Muscle layer of duodenum (tissue), 2 donors: ENCODE measurements around the gene RNASEH2A.
"Not testable (repeated sequence)": the region's sequence is repeated elsewhere in the genome, so short reads cannot be mapped to it uniquely, and the experiment has no call there.

Experiments used
- H3K27ac ChIP-seq: one replicate; pipeline ENCODE4 v1.7.0; 2013; ENCODE audit warnings: mild to moderate bottlenecking, low read length
- H3K27me3 ChIP-seq: one replicate; pipeline ENCODE4 v1.7.0; 2013; ENCODE audit warnings: low read depth, mild to moderate bottlenecking, control low read depth, low read length
- H3K36me3 ChIP-seq, 2 donors: one replicate each; pipeline ENCODE4 v1.7.0; 2013; ENCODE audit warnings: low read length in 2 of 2, control low read depth in 1 of 2, mild to moderate bottlenecking in 1 of 2; ENCODE audit not compliant: insufficient read depth in 2 of 2, control insufficient read depth in 1 of 2
- H3K4me1 ChIP-seq, 2 donors: one replicate each; pipeline ENCODE4 v1.7.0; 2013; ENCODE audit warnings: low read length in 2 of 2, mild to moderate bottlenecking in 2 of 2, control low read depth in 1 of 2, moderate library complexity in 1 of 2; ENCODE audit not compliant: insufficient read depth in 2 of 2, control insufficient read depth in 1 of 2
- H3K4me3 ChIP-seq, 2 donors: one replicate each; pipeline ENCODE4 v1.7.0; 2013; ENCODE audit warnings: low read length in 2 of 2, low read depth in 1 of 2, mild to moderate bottlenecking in 1 of 2
- H3K9me3 ChIP-seq, 2 donors: one replicate each; pipeline ENCODE4 v1.7.0; 2013; ENCODE audit warnings: low read length in 2 of 2, control low read depth in 1 of 2, mild to moderate bottlenecking in 1 of 2; ENCODE audit not compliant: control insufficient read depth in 1 of 2
- donor health status: healthy.

The RNASEH2A gene

DNA sequence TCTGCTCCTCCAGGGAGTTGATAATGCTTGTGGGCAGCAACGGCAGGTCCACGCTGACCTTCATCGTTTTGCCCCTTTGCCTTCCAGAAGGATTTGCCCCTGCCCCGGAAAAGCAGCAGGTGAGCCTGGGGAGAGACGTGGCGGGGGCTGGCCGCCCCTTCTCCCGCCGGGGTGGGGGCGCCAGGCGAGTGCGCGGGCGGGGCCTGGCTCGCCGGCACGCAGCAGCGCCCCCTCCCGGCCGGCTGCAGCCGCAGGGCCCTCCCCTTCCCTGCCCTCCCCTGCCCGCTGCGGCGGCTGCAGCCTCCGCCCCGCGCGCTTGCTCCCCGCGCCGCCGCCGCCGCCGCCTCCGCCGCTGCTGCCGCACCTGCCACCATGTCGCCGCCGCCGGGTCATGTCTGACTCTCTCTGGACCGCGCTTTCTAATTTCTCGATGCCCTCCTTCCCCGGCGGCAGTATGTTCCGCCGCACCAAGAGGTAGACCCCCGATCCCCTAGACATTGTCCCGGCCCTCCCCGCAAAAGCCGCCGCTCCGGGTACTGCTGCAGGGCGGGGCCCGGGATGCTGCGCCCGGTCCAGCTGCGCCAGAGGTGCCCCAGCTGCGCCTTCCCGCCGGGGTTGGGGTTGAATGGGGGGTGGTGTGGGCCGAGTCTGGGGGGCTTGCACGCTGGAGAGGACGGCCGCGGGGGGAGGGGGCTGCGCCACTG is 31.9 kb downstream of the RNASEH2A start, which contains the start of gene MAST1:
TSS of gene MAST1 (plus strand) at position 334 of the 704 bp plus-strand sequence. CDS start at position 392, 58 bp downstream.
- no peak within 1 kb of the TSS for H3K27ac ChIP-seq
- H3K4me3 ChIP-seq = peak within 1 kb of the TSS in 1 of 2 donors; percentile 38
- H3K4me1 ChIP-seq = peaks cover 0 to 31% of the 10 kb centered on the region in 2 donors
- peaks cover 73% of the 10 kb centered on the region for H3K27me3 ChIP-seq
- no peaks in the 10 kb centered on the region for H3K36me3 ChIP-seq
- no peaks in the 10 kb centered on the region for H3K9me3 ChIP-seq

DNA sequence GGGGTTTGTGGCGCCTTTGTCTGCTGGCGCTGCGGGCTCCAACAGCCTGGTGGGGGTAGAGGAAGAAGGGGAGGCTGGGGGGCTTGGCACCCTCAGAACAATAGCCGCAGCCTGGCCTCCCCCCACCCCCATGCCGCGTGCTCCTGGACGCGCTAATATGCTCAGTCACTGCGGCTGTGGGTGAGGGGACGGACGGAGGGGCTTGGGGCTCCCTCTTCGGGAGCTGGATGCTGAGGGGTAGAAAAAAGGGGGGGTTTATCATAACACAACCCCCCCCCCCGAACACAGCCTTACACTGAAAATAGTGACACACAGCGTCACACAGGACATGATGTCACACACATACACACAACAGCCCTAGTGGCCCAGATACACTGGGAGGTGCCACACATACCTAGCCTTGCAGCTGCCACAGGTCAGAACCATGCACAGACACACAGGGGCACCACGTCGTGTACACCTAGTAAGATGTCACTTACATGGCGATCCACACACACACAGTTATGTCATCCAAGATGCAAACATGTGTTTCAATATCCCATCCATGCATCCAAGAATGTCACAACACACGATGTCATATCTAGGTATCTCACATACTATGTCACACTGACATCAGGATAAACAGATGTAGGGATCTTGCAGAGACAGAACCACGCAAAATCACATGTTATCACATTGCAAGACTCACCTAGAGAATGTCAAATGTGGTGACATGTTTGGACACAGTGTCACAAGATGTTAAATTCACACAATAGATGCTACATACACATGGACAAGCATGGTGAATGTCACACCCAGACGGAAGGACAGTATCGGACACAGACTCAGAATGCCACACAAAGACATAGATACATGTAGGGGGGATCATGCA is 32.7 kb downstream of the RNASEH2A start:
- Histone ChIP-seq H3K4me3 (peak overlapping the region in 1 of 2 donors; percentile 38), H3K9me3 (no peaks in the 10 kb centered on the region), H3K27me3 (peaks cover 75% of the 10 kb centered on the region), H3K27ac (no peak overlapping the region), H3K4me1 (peaks cover 0 to 26% of the 10 kb centered on the region in 2 donors), H3K36me3 (no peaks in the 10 kb centered on the region)

DNA sequence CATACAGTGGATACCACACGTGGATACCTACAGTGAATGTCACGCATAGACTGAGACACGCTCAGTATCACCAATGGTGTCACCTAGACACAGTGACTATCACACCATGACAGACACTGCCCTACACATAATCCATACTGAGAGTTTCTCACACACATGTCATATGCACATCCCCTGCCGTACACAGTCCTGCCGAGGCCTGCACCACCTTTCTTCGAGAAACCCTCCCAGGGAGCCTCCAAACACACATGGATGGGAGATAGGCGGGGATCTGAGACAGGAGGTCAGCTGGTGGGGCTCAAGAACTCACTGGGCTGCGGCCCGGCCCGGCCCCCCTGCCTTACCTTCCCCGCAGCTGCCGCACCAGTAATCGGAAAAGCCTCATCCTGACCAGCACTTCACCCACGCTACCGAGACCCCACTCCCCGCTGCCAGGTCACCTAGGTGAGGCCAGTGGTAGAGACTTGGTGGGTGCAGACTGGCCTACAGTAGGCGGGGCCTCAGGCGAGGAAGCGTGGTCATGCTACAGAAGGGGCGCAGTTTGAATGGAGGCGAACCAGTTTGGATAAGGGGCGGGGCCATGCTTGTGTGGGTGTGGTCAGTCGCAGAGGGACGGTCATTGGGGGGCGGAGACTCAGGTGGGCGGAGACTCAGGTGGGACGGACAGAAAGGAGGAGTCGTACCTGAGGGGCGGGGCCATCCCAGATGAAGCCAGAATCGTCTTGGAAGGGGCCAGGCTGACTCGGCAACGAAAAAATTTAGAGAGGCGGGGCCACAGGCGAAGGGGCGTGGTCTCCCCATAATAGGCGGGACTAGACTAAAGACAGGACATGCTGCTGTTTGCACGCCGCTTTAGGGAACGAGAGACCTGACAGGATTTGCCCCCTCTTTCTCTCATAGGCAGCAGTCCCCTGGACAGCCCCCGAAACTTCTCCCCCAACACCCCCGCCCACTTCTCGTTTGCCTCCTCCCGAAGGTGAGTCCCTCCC is 34.0 kb downstream of the RNASEH2A start:
- no peaks in the 10 kb centered on the region for H3K9me3 ChIP-seq
- no peak overlapping the region for H3K27ac ChIP-seq
- H3K27me3 ChIP-seq = peaks cover 66% of the 10 kb centered on the region
- peak overlapping the region in 1 of 2 donors; percentile 51 for H3K4me3 ChIP-seq
- H3K36me3 ChIP-seq = no peaks in the 10 kb centered on the region
- peaks cover 0 to 22% of the 10 kb centered on the region in 2 donors for H3K4me1 ChIP-seq

DNA sequence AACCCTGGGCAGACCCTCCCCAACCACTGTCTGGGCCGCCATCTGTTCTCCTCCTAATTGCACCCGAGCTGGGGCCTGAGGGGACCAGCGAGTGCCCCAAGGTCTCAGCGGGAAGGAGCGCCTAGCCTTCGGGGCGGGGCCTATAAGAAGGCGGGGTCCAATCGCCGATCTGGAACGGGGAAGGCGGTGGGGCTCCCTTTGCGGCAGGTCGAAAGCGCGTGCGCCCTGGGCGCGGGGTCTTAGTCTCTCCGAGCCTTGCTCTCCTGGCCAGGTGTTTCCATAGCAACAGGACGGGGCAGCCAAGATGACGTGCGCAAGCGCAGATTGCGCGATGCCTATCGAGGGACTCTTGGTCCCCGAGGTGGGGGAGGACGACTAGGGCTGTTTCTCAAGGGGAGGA is 34.7 kb downstream of the RNASEH2A start:
- Histone ChIP-seq H3K27ac (no peak overlapping the region), H3K4me1 (peaks cover 0 to 22% of the 10 kb centered on the region in 2 donors)

DNA sequence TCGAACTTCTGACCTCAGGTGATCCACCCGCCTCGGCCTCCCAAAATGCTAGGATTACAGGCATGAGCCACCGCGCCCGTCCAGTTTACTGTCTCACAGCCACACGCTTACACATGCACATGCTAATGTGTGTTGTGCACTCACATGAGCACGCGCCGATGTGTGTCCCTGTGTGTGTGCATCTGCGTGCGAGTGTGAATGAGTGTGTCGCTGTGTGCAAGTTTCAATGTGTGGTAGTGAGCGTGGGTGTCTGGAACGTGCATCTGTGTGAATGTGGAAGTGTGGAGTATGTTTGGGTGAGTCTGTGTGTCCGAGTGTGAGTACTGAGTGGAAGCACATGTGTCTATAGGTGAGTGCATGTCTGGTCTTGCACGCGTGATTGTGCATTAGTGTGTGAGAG is 36.1 kb downstream of the RNASEH2A start:
- Histone ChIP-seq H3K9me3 (no peaks in the 10 kb centered on the region), H3K4me3 (no peak overlapping the region), H3K36me3 (no peaks in the 10 kb centered on the region), H3K27me3 (peaks cover 49% of the 10 kb centered on the region), H3K4me1 (peaks cover 0 to 22% of the 10 kb centered on the region in 2 donors), H3K27ac (no peak overlapping the region)

More for the DNA sequence above, 34.7 kb downstream of the RNASEH2A start:
- H3K36me3 ChIP-seq = no peaks in the 10 kb centered on the region
- H3K4me3 ChIP-seq = peak overlapping the region in 1 of 2 donors; percentile 51
- peaks cover 59% of the 10 kb centered on the region for H3K27me3 ChIP-seq
- no peaks in the 10 kb centered on the region for H3K9me3 ChIP-seq

DNA sequence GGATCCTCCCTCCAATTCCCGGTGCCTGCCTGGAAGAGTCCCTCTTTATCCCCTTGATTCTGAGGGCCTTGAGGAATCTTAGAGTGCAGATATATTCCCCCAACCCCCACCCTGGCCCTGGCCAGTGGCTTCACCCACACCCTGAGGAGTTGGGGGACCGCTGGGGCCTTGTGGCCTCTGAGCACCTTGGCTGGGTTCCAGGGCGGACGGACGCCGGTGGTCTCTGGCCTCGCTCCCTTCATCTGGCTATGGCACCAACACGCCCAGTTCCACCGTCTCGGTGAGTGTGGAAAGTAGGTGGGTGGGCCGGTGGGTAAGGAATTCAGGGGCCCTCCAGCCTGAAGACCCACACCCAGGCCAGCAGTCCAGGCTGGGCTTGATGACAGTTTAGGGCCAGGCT is 36.9 kb downstream of the RNASEH2A start:
- Histone ChIP-seq H3K27me3 (peaks cover 43% of the 10 kb centered on the region), H3K9me3 (no peaks in the 10 kb centered on the region), H3K27ac (no peak overlapping the region), H3K36me3 (no peaks in the 10 kb centered on the region), H3K4me3 (no peak overlapping the region), H3K4me1 (peaks cover 0 to 17% of the 10 kb centered on the region in 2 donors)

DNA sequence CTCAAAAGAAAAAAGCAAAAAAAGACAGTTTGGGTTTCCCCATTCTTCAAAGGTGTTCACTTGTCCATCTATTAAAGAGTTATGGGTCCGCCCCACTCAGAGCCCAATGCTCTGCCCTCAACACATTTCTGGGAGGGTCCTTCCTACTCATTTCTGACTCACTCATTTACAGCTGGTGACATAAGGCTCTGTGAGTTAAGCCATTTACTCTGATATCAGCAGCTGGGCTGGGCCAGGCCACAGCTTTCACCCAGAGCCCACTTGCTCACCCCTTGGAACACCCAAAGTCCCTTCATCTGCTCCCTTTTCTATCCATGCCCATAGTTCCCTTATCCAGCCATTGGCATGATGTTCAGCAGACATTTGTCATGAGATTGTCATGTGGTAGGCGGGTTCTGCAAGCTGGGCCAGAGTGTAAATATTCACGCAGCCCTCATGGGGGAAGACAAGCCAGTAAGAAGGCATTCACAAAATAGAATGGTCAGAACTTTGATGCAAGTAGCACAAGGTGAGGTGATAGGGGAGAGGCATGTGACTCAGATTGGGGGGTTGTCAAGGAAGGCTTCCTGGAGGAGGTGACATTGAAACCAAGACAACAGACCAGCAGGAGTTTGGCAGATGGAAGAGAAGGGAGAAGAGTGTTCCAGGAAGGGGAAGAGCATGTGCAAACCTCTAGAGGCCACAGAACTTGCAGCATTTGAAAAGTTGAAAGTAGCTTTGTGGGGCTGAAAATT is 37.8 kb downstream of the RNASEH2A start:
- Histone ChIP-seq H3K27me3 (peaks cover 38% of the 10 kb centered on the region), H3K36me3 (no peaks in the 10 kb centered on the region), H3K4me3 (no peak overlapping the region), H3K9me3 (no peaks in the 10 kb centered on the region), H3K4me1 (peaks cover 0 to 9% of the 10 kb centered on the region in 2 donors), H3K27ac (no peak overlapping the region)

DNA sequence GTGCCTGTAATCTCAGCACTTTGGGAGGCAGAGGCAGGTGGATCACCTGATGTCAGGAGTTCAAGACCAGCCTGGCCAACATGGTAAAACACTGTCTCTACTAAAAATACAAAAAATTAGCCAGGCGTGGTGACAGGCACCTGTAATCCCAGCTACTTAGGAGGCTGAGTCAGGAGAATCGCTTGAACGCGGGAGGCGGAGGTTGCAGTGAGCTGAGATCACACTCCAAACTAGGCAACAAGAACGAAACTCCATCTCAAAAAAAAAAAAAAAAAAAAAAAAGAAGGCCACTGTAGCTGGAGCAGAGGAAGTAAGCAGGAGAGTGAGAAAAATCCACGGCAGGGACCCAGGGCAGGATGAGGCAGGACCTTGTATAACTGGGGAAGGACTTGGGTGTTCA is 40.2 kb downstream of the RNASEH2A start:
- not testable (repeated sequence) for H3K27ac ChIP-seq, H3K36me3 ChIP-seq, H3K9me3 ChIP-seq, H3K4me1 ChIP-seq, H3K4me3 ChIP-seq
- H3K27me3 ChIP-seq = peaks cover 15% of the 10 kb centered on the region

DNA sequence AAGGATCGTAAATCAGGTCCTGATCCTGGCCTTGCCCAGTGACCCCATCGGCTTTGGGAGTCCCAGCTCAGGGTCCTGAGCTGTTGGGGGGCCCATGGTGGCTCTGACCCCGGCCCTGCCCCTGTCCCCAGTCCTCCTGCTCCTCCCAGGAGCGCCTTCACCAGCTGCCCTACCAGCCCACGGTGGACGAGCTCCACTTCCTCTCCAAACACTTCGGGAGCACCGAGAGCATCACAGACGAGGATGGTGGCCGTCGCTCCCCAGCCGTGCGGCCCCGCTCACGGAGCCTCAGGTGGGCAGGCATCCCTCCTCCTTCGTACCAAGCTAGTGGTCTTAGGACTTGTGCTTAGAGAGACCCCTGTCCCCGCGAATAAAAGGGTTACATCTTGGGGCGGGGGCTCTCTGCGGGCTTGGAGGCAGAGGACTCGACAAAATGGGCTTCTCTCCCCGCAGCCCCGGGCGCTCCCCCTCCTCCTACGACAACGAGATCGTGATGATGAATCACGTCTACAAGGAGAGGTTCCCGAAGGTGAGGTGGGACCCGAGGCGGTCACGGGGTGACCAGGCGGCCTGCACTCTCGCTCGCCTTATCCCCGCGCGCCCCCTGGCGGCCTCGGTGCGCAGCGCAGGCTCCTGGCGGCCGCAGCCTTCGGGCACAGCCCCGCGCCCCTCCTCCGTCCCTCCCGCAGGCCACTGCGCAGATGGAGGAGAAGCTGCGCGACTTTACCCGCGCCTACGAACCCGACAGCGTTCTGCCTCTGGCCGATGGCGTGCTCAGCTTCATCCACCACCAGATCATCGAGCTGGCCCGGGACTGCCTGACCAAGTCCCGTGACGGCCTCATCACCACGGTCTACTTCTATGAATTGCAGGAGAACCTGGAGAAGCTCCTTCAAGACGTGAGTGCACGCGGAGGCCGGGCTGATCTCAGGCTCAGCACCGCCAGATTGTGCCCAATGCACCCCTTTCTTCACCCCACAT is 41.1 kb downstream of the RNASEH2A start:
- Histone ChIP-seq H3K27ac (no peak overlapping the region), H3K9me3 (no peaks in the 10 kb centered on the region), H3K4me1 (no peaks in the 10 kb centered on the region), H3K27me3 (peaks cover 9% of the 10 kb centered on the region), H3K36me3 (no peaks in the 10 kb centered on the region), H3K4me3 (peak overlapping the region; percentile 3 to 41)
